Karpas-422 (cell line): ENCODE results near the gene TNN. TPM values are rescaled to one million over a fixed set of nuclear protein-coding genes. Genes with fewer than 3 reads are reported as not detected.

ENCODE experiments used
- DNase-seq: peaks from one replicate; pipeline ENCODE4 v3.0.0-alpha.2; 2015
- H2AFZ ChIP-seq: fragments of 200-600 bp; sonication (generic); 2 replicates; pipeline ENCODE4 v1.6.1; 2014; ENCODE audit warnings: antibody characterized with exemption, low read length, mixed read lengths
- H3K27ac ChIP-seq: fragments of 200-600 bp; sonication (generic); 2 replicates; pipeline ENCODE4 v1.5.1; 2014; ENCODE audit warnings: mild to moderate bottlenecking, low read length, moderate library complexity
- H3K27me3 ChIP-seq: fragments of 200-600 bp; sonication (generic); 2 replicates; pipeline ENCODE4 v1.6.1; 2014; ENCODE audit warnings: low read length, mixed read lengths
- H3K36me3 ChIP-seq: fragments of 200-600 bp; sonication (generic); 2 replicates; pipeline ENCODE4 v1.6.1; 2014; ENCODE audit warnings: low read length, mixed read lengths; ENCODE audit not compliant: insufficient read depth
- H3K4me1 ChIP-seq: fragments of 200-600 bp; sonication (generic); 2 replicates; pipeline ENCODE4 v1.6.1; 2014; ENCODE audit warnings: mild to moderate bottlenecking, low read length, mixed read lengths
- H3K4me2 ChIP-seq: fragments of 200-600 bp; sonication (generic); 2 replicates; pipeline ENCODE4 v1.6.1; 2014; ENCODE audit warnings: low read length, low read depth, mild to moderate bottlenecking; ENCODE audit not compliant: poor library complexity, severe bottlenecking
- H3K4me3 ChIP-seq: fragments of 200-600 bp; sonication (generic); 2 replicates; pipeline ENCODE4 v1.5.1; 2014; ENCODE audit warnings: mild to moderate bottlenecking, antibody characterized with exemption, low read length, mixed read lengths
- H3K79me2 ChIP-seq: fragments of 200-600 bp; sonication (generic); 2 replicates; pipeline ENCODE4 v1.6.1; 2014; ENCODE audit warnings: mild to moderate bottlenecking, low read length, mixed read lengths
- H3K9ac ChIP-seq: fragments of 200-600 bp; sonication (generic); 2 replicates; pipeline ENCODE4 v1.6.0; 2014; ENCODE audit warnings: low read length
- H3K9me2 ChIP-seq: fragments of 200-600 bp; sonication (generic), shearing (Covaris generic); replicated peaks from 2 replicates; pipeline ENCODE4 v1.6.0; 2014; ENCODE audit warnings: mild to moderate bottlenecking, low read length, moderate library complexity; ENCODE audit not compliant: insufficient read depth
- H3K9me3 ChIP-seq: fragments of 300-700, 200-600 bp; sonication (generic); 2 replicates; pipeline ENCODE4 v1.6.1; 2014; ENCODE audit warnings: low read length, mixed read lengths
- H4K20me1 ChIP-seq: fragments of 200-600 bp; sonication (generic); 2 replicates; pipeline ENCODE4 v1.6.1; 2014; ENCODE audit warnings: mild to moderate bottlenecking, antibody characterized with exemption, low read length, low read depth; ENCODE audit not compliant: insufficient read depth
- total RNA-seq: library from RNA; depleted of rRNA; stranded (reverse); fragments of >200 nt; shearing (Covaris generic); gene quantifications from 2 replicates; pipeline ENCODE4 v1.2.3, GENCODE V29; 2014; ENCODE audit warnings: low replicate concordance

The TNN gene
- total RNA-seq, 1 experiment from 2014 or later, result not detected

GRCh38 chr1:175162955-175163354 is 95.3 kb downstream of the TNN start:
- peaks cover 9% of the 10 kb centered on the region; the same call in 1 of the 2 replicates for H3K79me2 ChIP-seq
- H3K27ac ChIP-seq, result no peak overlapping the region
- H2AFZ ChIP-seq, result no peak overlapping the region
- H3K4me3 ChIP-seq, result no peak overlapping the region
- peaks cover 81% of the 10 kb centered on the region for H3K36me3 ChIP-seq
- no peaks in the 10 kb centered on the region for H3K27me3 ChIP-seq
- H3K9me3 ChIP-seq, result no peaks in the 10 kb centered on the region
- H3K9ac ChIP-seq, result no peak overlapping the region
- no peak for DNase-seq
- no peaks in the 10 kb centered on the region for H3K9me2 ChIP-seq
- H3K4me2 ChIP-seq, result no peak overlapping the region
- peaks cover 8% of the 10 kb centered on the region for H3K4me1 ChIP-seq
- peaks cover 13% of the 10 kb centered on the region; the same call in 1 of the 2 replicates for H4K20me1 ChIP-seq

GRCh38 chr1:175163702-175164101 is 96.1 kb downstream of the TNN start:
- Histone ChIP-seq H3K4me2 (no peak overlapping the region), H3K27ac (peak overlapping the region; percentile 21; the same call in 1 of the 2 replicates), H3K9me2 (no peaks in the 10 kb centered on the region), H3K27me3 (no peaks in the 10 kb centered on the region), H3K79me2 (peaks cover 15% of the 10 kb centered on the region), H3K4me3 (no peak overlapping the region), H3K4me1 (peaks cover 8% of the 10 kb centered on the region), H3K9me3 (no peaks in the 10 kb centered on the region), H3K9ac (no peak overlapping the region), H2AFZ (no peak overlapping the region), H4K20me1 (peaks cover 18% of the 10 kb centered on the region; the same call in 1 of the 2 replicates), H3K36me3 (peaks cover 81% of the 10 kb centered on the region)
- no peak for DNase-seq

GRCh38 chr1:175164751-175165150 is 97.1 kb downstream of the TNN start:
- Histone ChIP-seq H4K20me1 (peaks cover 25% of the 10 kb centered on the region), H3K4me1 (peaks cover 3% of the 10 kb centered on the region), H3K9me2 (no peaks in the 10 kb centered on the region), H3K36me3 (peaks cover 84% of the 10 kb centered on the region), H3K4me2 (no peak overlapping the region), H3K4me3 (no peak overlapping the region), H3K27me3 (no peaks in the 10 kb centered on the region), H3K9me3 (no peaks in the 10 kb centered on the region), H3K9ac (no peak overlapping the region), H3K27ac (peak overlapping the region; percentile 13; the same call in 1 of the 2 replicates), H3K79me2 (peaks cover 25% of the 10 kb centered on the region), H2AFZ (no peak overlapping the region)
- DNase-seq, result no peak

- Histone ChIP-seq H3K9ac (no peak overlapping the region), H3K4me1 (no peaks in the 10 kb centered on the region), H3K4me2 (no peak overlapping the region), H3K9me3 (no peaks in the 10 kb centered on the region), H3K27me3 (no peaks in the 10 kb centered on the region), H3K27ac (no peak overlapping the region), H3K9me2 (no peaks in the 10 kb centered on the region), H3K4me3 (no peak overlapping the region), H2AFZ (no peak overlapping the region), H3K79me2 (peaks cover 45% of the 10 kb centered on the region), H3K36me3 (peaks cover 77% of the 10 kb centered on the region), H4K20me1 (peaks cover 41% of the 10 kb centered on the region)
- DNase-seq, result no peak
These were observed 99.1 kb downstream of the TNN start for GRCh38 chr1:175166746-175167145.

GRCh38 chr1:175167861-175168260 is 100.2 kb downstream of the TNN start:
- peaks cover 56% of the 10 kb centered on the region for H3K79me2 ChIP-seq
- H3K9me3 ChIP-seq, result no peaks in the 10 kb centered on the region
- no peak overlapping the region for H3K4me2 ChIP-seq
- peaks cover 82% of the 10 kb centered on the region for H3K36me3 ChIP-seq
- no peak overlapping the region for H3K27ac ChIP-seq
- no peak for DNase-seq
- H3K27me3 ChIP-seq, result no peaks in the 10 kb centered on the region
- H3K4me3 ChIP-seq, result no peak overlapping the region
- H2AFZ ChIP-seq, result no peak overlapping the region
- no peak overlapping the region for H3K9ac ChIP-seq
- peaks cover 41% of the 10 kb centered on the region for H4K20me1 ChIP-seq
- no peaks in the 10 kb centered on the region for H3K9me2 ChIP-seq
- H3K4me1 ChIP-seq, result no peaks in the 10 kb centered on the region; the same call in 1 of the 2 replicates

- Histone ChIP-seq H3K9me2 (no peaks in the 10 kb centered on the region), H3K4me3 (no peak overlapping the region), H3K79me2 (peaks cover 65% of the 10 kb centered on the region), H3K36me3 (peaks cover 82% of the 10 kb centered on the region), H3K9me3 (no peaks in the 10 kb centered on the region), H3K27ac (no peak overlapping the region), H2AFZ (no peak overlapping the region), H3K27me3 (no peaks in the 10 kb centered on the region), H3K4me1 (peaks cover 2% of the 10 kb centered on the region; the same call in 1 of the 2 replicates), H4K20me1 (peaks cover 49% of the 10 kb centered on the region), H3K4me2 (no peak overlapping the region), H3K9ac (no peak overlapping the region)
- no peak for DNase-seq
These were observed 101.1 kb downstream of the TNN start for GRCh38 chr1:175168782-175169181.

- Histone ChIP-seq H3K36me3 (peaks cover 84% of the 10 kb centered on the region), H3K4me2 (no peak overlapping the region), H2AFZ (no peak overlapping the region), H4K20me1 (peaks cover 51% of the 10 kb centered on the region), H3K9me3 (no peaks in the 10 kb centered on the region), H3K9ac (no peak overlapping the region), H3K4me1 (peaks cover 8% of the 10 kb centered on the region), H3K27ac (no peak overlapping the region; the same call in 1 of the 2 replicates), H3K9me2 (no peaks in the 10 kb centered on the region), H3K27me3 (no peaks in the 10 kb centered on the region), H3K79me2 (peaks cover 72% of the 10 kb centered on the region), H3K4me3 (no peak overlapping the region)
- DNase-seq, result no peak
These were observed 101.8 kb downstream of the TNN start for GRCh38 chr1:175169286-175170018.

- H3K4me3 ChIP-seq, result no peak overlapping the region
- no peaks in the 10 kb centered on the region for H3K9me3 ChIP-seq
- H3K9ac ChIP-seq, result no peak overlapping the region
- DNase-seq, result no peak
- H2AFZ ChIP-seq, result no peak overlapping the region
- H4K20me1 ChIP-seq, result peaks cover 47% of the 10 kb centered on the region
- peaks cover 83% of the 10 kb centered on the region for H3K79me2 ChIP-seq
- no peaks in the 10 kb centered on the region for H3K9me2 ChIP-seq
- no peaks in the 10 kb centered on the region for H3K27me3 ChIP-seq
- peaks cover 71% of the 10 kb centered on the region for H3K36me3 ChIP-seq
- H3K27ac ChIP-seq, result peak overlapping the region; percentile 86; the same call in 1 of the 2 replicates
- H3K4me1 ChIP-seq, result peaks cover 20% of the 10 kb centered on the region
- H3K4me2 ChIP-seq, result no peak overlapping the region
These were observed 103.6 kb downstream of the TNN start for GRCh38 chr1:175171036-175171913.
